NB4 (cell line): ENCODE data around the gene GULP1.

ENCODE experiments used
- CTCF ChIP-seq: IDR thresholded peaks from one replicate; pipeline ENCODE4 v1.5.1; 2012; ENCODE audit warnings: low read depth, low read length
- MAX ChIP-seq: IDR thresholded peaks from 2 replicates; pipeline ENCODE4 v1.6.1; 2011; ENCODE audit warnings: low read depth, low read length
- MYC ChIP-seq: IDR thresholded peaks from 2 replicates; pipeline ENCODE4 v1.6.1; 2011; ENCODE audit warnings: low read depth, low read length
- POLR2A ChIP-seq: IDR thresholded peaks from 2 replicates; pipeline ENCODE4 v1.6.1; 2011; ENCODE audit warnings: mild to moderate bottlenecking; ENCODE audit not compliant: insufficient read length; ENCODE audit errors: extremely low read depth

GRCh38 chr2:188620916-188621315 lies 329.2 kb downstream of the GULP1 start:
- TF ChIP-seq CTCF (no peak), POLR2A (no peak), MAX (no peak), MYC (no peak)
